IMR-90 (cell line): ENCODE results near the gene PIP4K2A. TPM values are rescaled to one million over a fixed set of nuclear protein-coding genes. Genes with fewer than 3 reads are reported as not detected.

ENCODE experiments used
- ATAC-seq: fragments of 200-7000 bp; cut with Tn5 transposase; 2 replicates; pipeline ENCODE4 v1.9.1; 2020; ENCODE audit warnings: low read depth, mild to moderate bottlenecking, moderate library complexity
- BruUV-seq: library from RNA; stranded (reverse); fragments of 400-500 nt; replicated peaks from 2 replicates; lab custom pipeline; 2021; lab: Mats Ljungman, UMichigan
- CTCF ChIA-PET: fragments of 300-600 bp; formaldehyde crosslinking; extraction: SDS; loops from one replicate; lab custom pipeline; 2021; ENCODE audit warnings: antibody characterized with exemption; lab: Yijun Ruan, JAX
- POLR2A ChIA-PET: fragments of 300-600 bp; sonication (Branson Sonifier 250); formaldehyde crosslinking; loops from one replicate; lab custom pipeline; 2022; ENCODE audit warnings: antibody characterized with exemption; ENCODE audit not compliant: unreplicated experiment; lab: Charles Lee
- DNase-seq: peaks from one replicate; pipeline ENCODE4 v3.0.0; 2013
- H2AFZ ChIP-seq: replicated peaks from 2 replicates; pipeline ENCODE3; 2013; ENCODE audit warnings: low read length, mild to moderate bottlenecking; ENCODE audit not compliant: poor library complexity
- H2AK5ac ChIP-seq: 2 replicates; pipeline ENCODE4 v1.6.1; 2013; ENCODE audit warnings: low read depth, low read length, inconsistent platforms
- H2AK9ac ChIP-seq: replicated peaks from 2 replicates; pipeline ENCODE3; 2013; ENCODE audit warnings: mild to moderate bottlenecking, low read depth, low read length, moderate library complexity; ENCODE audit not compliant: poor library complexity
- H2BK120ac ChIP-seq: 2 replicates; pipeline ENCODE4 v1.6.1; 2013; ENCODE audit warnings: low read depth, low read length, inconsistent platforms
- H2BK15ac ChIP-seq: 3 replicates; pipeline ENCODE4 v1.6.1; 2013; ENCODE audit warnings: low read depth, low read length, inconsistent platforms
- H2BK20ac ChIP-seq: 2 replicates; pipeline ENCODE4 v1.6.1; 2013; ENCODE audit warnings: low read depth, mild to moderate bottlenecking, inconsistent platforms, low read length, moderate library complexity
- H2BK5ac ChIP-seq: 2 replicates; pipeline ENCODE4 v1.6.1; 2013; ENCODE audit warnings: mild to moderate bottlenecking, low read depth, low read length, inconsistent platforms; ENCODE audit not compliant: poor library complexity, severe bottlenecking
- H3K14ac ChIP-seq: replicated peaks from 2 replicates; pipeline ENCODE4 v1.6.1; 2013; ENCODE audit warnings: low read depth, low read length, inconsistent platforms
- H3K18ac ChIP-seq: 2 replicates; pipeline ENCODE4 v1.6.1; 2013; ENCODE audit warnings: low read depth, low read length, control low read depth
- H3K23ac ChIP-seq: 2 replicates; pipeline ENCODE4 v1.6.1; 2013; ENCODE audit warnings: low read depth, low read length, inconsistent platforms
- H3K27ac ChIP-seq: 2 replicates; pipeline ENCODE4 v1.5.1; 2013; ENCODE audit warnings: mild to moderate bottlenecking, control low read depth, low read length; ENCODE audit not compliant: insufficient read depth
- H3K27me3 ChIP-seq: 2 replicates; pipeline ENCODE4 v1.6.1; 2013; ENCODE audit warnings: low read length; ENCODE audit not compliant: control insufficient read depth, insufficient read depth
- H3K36me3 ChIP-seq: 2 replicates; pipeline ENCODE4 v1.6.1; 2013; ENCODE audit warnings: low read length, mixed read lengths; ENCODE audit not compliant: control insufficient read depth, insufficient read depth
- H3K4ac ChIP-seq: 2 replicates; pipeline ENCODE4 v1.6.1; 2013; ENCODE audit warnings: low read depth, low read length, inconsistent platforms
- H3K4me1 ChIP-seq: 2 replicates; pipeline ENCODE4 v1.6.1; 2013; ENCODE audit warnings: low read length, mixed read lengths; ENCODE audit not compliant: control insufficient read depth, insufficient read depth
- H3K4me2 ChIP-seq: 2 replicates; pipeline ENCODE4 v1.6.1; 2013; ENCODE audit warnings: low read depth, mild to moderate bottlenecking, control low read depth, low read length, moderate library complexity
- H3K4me3 ChIP-seq: 2 replicates; pipeline ENCODE4 v1.5.1; 2013; ENCODE audit warnings: low read depth, mild to moderate bottlenecking, control low read depth, low read length, moderate library complexity; ENCODE audit not compliant: insufficient read depth
- H3K56ac ChIP-seq: 2 replicates; pipeline ENCODE4 v1.6.1; 2013; ENCODE audit warnings: low read length, inconsistent platforms; ENCODE audit not compliant: insufficient read depth; ENCODE audit errors: extremely low read depth
- H3K79me1 ChIP-seq, 2 experiments: 2 replicates each; pipeline ENCODE4 v1.6.1; 2013; ENCODE audit warnings: low read length in 2 of 2, inconsistent platforms in 1 of 2, low read depth in 1 of 2
- H3K9ac ChIP-seq: 2 replicates; pipeline ENCODE4 v1.6.1; 2013; ENCODE audit warnings: low read depth, low read length, control low read depth
- H3K9me1 ChIP-seq: 2 replicates; pipeline ENCODE4 v1.6.1; 2013; ENCODE audit warnings: low read length, inconsistent platforms; ENCODE audit not compliant: insufficient read depth
- H3K9me3 ChIP-seq: 2 replicates; pipeline ENCODE4 v1.6.1; 2013; ENCODE audit warnings: low read length; ENCODE audit not compliant: control insufficient read depth, insufficient read depth
- H4K20me1 ChIP-seq: 2 replicates; pipeline ENCODE4 v1.6.1; 2013; ENCODE audit warnings: low read length, inconsistent platforms; ENCODE audit not compliant: insufficient read depth
- H4K5ac ChIP-seq: 2 replicates; pipeline ENCODE4 v1.6.1; 2013; ENCODE audit warnings: mild to moderate bottlenecking, low read depth, low read length, control low read depth
- H4K8ac ChIP-seq, 2 experiments: 2 replicates each; pipeline ENCODE4 v1.6.1; 2013; ENCODE audit warnings: low read depth in 2 of 2, low read length in 2 of 2, control low read depth in 1 of 2, inconsistent platforms in 1 of 2
- H4K91ac ChIP-seq: 2 replicates; pipeline ENCODE4 v1.6.1; 2013; ENCODE audit warnings: low read depth, low read length, inconsistent platforms; ENCODE audit not compliant: insufficient read depth
- BHLHE40 ChIP-seq: fragments of 150-350 bp; IDR thresholded peaks from 2 replicates; pipeline ENCODE4 v1.6.1; 2016; ENCODE audit warnings: mild to moderate bottlenecking, low read depth, low read length
- CEBPB ChIP-seq: IDR thresholded peaks from 2 replicates; pipeline ENCODE4 v1.6.1; 2012; ENCODE audit warnings: low read depth, low read length, improper control_type of control experiment
- CHD1 ChIP-seq: IDR thresholded peaks from 2 replicates; pipeline ENCODE4 v1.6.1; 2012; ENCODE audit warnings: low read depth, low read length, improper control_type of control experiment
- FOS ChIP-seq: fragments of 150-350 bp; IDR thresholded peaks from 2 replicates; pipeline ENCODE4 v1.6.1; 2016; ENCODE audit warnings: low read depth, low read length
- MAFK ChIP-seq: IDR thresholded peaks from 2 replicates; pipeline ENCODE4 v1.6.1; 2012; ENCODE audit warnings: low read depth, low read length, improper control_type of control experiment
- MAZ ChIP-seq: IDR thresholded peaks from 2 replicates; pipeline ENCODE4 v1.6.1; 2012; ENCODE audit warnings: low read depth, mild to moderate bottlenecking, low read length, improper control_type of control experiment, moderate library complexity, borderline replicate concordance
- MXI1 ChIP-seq: IDR thresholded peaks from 2 replicates; pipeline ENCODE4 v1.6.1; 2012; ENCODE audit warnings: low read depth, mild to moderate bottlenecking, low read length, moderate library complexity, borderline replicate concordance
- NFE2L2 ChIP-seq: fragments of 150-350 bp; IDR thresholded peaks from 2 replicates; pipeline ENCODE4 v1.6.1; 2016; ENCODE audit warnings: low read depth, mild to moderate bottlenecking, low read length
- POLR2A ChIP-seq: IDR thresholded peaks from 2 replicates; pipeline ENCODE4 v1.6.1; 2012; ENCODE audit warnings: mild to moderate bottlenecking, low read depth, low read length
- RAD21 ChIP-seq: IDR thresholded peaks from 2 replicates; pipeline ENCODE4 v1.6.1; 2012; ENCODE audit warnings: low read length, improper control_type of control experiment
- RCOR1 ChIP-seq: IDR thresholded peaks from 2 replicates; pipeline ENCODE4 v1.6.1; 2012; ENCODE audit warnings: mild to moderate bottlenecking, low read length, improper control_type of control experiment; ENCODE audit not compliant: insufficient replicate concordance
- RFX5 ChIP-seq: IDR thresholded peaks from 2 replicates; pipeline ENCODE4 v1.8.0; 2012; ENCODE audit warnings: low read depth, mild to moderate bottlenecking, low read length, moderate library complexity
- SMC3 ChIP-seq: fragments of 150-350 bp; IDR thresholded peaks from 2 replicates; pipeline ENCODE4 v1.6.1; 2016; ENCODE audit warnings: low read depth, mild to moderate bottlenecking, antibody characterized with exemption, low read length, moderate library complexity
- WGBS, 2 experiments: methylation state at CpG; one replicate each; pipeline versions ENCODE4 v1.1.5 to v1.1.7; 2013; ENCODE audit warnings: missing lambda C conversion rate in 2 of 2; ENCODE audit not compliant: insufficient read length in 1 of 2; ENCODE audit errors: extremely low coverage in 2 of 2; 5-methylcytosine and 5-hydroxymethylcytosine counted together
- dilution Hi-C: fragments of 300-500 bp; cut with HindIII; formaldehyde crosslinking; loops from one replicate; pipeline ENCODE4 v1.14.3; 2018; ENCODE audit warnings: low sequenced_read_pairs; ENCODE audit not compliant: unreplicated experiment
- in situ Hi-C: fragments of 300-500 bp; cut with MboI; formaldehyde crosslinking; loops from 3 replicates; pipeline ENCODE4 v1.14.3; 2019; ENCODE audit warnings: low sequenced_read_pairs, inconsistent platforms, mixed read lengths
- intact Hi-C: fragments of 100-400 bp; cut with micrococcal nuclease; formaldehyde crosslinking; loops from 2 replicates; pipeline ENCODE4 v1.10.0; 2022
- polyA plus RNA-seq, 3 experiments: library from polyadenylated mRNA; depleted of rRNA; stranded (reverse); fragments of >200 nt; gene quantifications; 2 replicates each; pipeline ENCODE4 v1.2.3, GENCODE V29; 2012; ENCODE audit warnings: low replicate concordance in 1 of 3
- total RNA-seq: library from RNA; depleted of rRNA; stranded (reverse); fragments of >200 nt; gene quantifications from 2 replicates; pipeline ENCODE4 v1.2.3, GENCODE V29; 2012
- TF ChIP-seq, protein P1 (sequence below): conservative IDR thresholded peaks from 2 replicates; pipeline ENCODE4 v1.5.1; 2012; ENCODE audit warnings: mild to moderate bottlenecking, low read depth, low read length, improper control_type of control experiment
- TF ChIP-seq, protein P2 (sequence below): fragments of 150-350 bp; IDR thresholded peaks from 2 replicates; pipeline ENCODE4 v1.6.1; 2016; ENCODE audit warnings: low read depth, mild to moderate bottlenecking, low read length, moderate library complexity, borderline replicate concordance
- TF ChIP-seq, protein P3 (sequence below): fragments of 150-350 bp; IDR thresholded peaks from 2 replicates; pipeline ENCODE4 v1.6.1; 2017; ENCODE audit warnings: mild to moderate bottlenecking, antibody characterized with exemption, low read length, low read depth

Gene PIP4K2A
- total and polyA plus RNA-seq, 2 of the 4 experiments (the other 2 are of a cell fraction), result 9.8 to 18.1 TPM

DNA sequence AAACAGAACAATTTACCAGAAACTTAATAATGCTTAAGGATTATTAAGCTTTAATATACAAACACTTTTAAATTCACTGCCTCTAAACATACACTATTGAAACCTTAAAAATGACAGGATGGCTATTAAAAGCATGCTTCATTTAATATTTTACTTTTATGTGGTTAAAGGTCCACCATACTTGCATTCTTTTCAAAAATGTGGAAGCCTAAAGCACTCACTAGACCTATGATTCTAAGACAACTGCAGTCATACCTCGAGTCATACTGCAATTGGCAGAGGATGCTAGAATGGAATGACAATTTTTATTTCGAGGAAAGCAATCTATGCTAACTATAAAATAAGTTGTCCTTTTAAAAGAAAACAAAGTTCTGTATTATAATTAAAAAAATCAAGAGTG is 85.3 kb downstream of the PIP4K2A start:
- Histone ChIP-seq H3K4ac (no peak overlapping the region), H4K5ac (no peak overlapping the region), H3K4me2 (no peak overlapping the region), H3K9me3 (no peaks in the 10 kb centered on the region), H2BK20ac (no peak overlapping the region), H2BK15ac (no peak overlapping the region), H4K8ac (no peak overlapping the region), H4K20me1 (peaks cover 4% of the 10 kb centered on the region), H2BK120ac (no peak overlapping the region), H3K9me1 (peaks cover 12% of the 10 kb centered on the region), H3K23ac (no peak overlapping the region), H3K4me1 (peaks cover 12% of the 10 kb centered on the region), H2AFZ (no peak overlapping the region), H3K14ac (no peak overlapping the region), H3K56ac (no peak overlapping the region), H3K79me1 (peaks cover 34 to 63% of the 10 kb centered on the region in 2 experiments), H3K4me3 (no peak overlapping the region), H4K91ac (no peak overlapping the region), H2AK5ac (no peak overlapping the region), H2BK5ac (no peak overlapping the region), H3K9ac (no peak overlapping the region), H3K27ac (no peak overlapping the region), H2AK9ac (no peak overlapping the region), H3K27me3 (no peaks in the 10 kb centered on the region), H3K36me3 (no peaks in the 10 kb centered on the region), H3K18ac (no peak overlapping the region)
- TF ChIP-seq NFE2L2, result no peak
- no peak for TF ChIP-seq RAD21
- no peak for TF ChIP-seq CEBPB
- TF ChIP-seq RCOR1, result no peak
- no peak for TF ChIP-seq FOS
- TF ChIP-seq, protein P1, sequence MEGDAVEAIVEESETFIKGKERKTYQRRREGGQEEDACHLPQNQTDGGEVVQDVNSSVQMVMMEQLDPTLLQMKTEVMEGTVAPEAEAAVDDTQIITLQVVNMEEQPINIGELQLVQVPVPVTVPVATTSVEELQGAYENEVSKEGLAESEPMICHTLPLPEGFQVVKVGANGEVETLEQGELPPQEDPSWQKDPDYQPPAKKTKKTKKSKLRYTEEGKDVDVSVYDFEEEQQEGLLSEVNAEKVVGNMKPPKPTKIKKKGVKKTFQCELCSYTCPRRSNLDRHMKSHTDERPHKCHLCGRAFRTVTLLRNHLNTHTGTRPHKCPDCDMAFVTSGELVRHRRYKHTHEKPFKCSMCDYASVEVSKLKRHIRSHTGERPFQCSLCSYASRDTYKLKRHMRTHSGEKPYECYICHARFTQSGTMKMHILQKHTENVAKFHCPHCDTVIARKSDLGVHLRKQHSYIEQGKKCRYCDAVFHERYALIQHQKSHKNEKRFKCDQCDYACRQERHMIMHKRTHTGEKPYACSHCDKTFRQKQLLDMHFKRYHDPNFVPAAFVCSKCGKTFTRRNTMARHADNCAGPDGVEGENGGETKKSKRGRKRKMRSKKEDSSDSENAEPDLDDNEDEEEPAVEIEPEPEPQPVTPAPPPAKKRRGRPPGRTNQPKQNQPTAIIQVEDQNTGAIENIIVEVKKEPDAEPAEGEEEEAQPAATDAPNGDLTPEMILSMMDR, result no peak
- TF ChIP-seq CHD1, result no peak
- no peak for TF ChIP-seq POLR2A
- TF ChIP-seq, protein P2, sequence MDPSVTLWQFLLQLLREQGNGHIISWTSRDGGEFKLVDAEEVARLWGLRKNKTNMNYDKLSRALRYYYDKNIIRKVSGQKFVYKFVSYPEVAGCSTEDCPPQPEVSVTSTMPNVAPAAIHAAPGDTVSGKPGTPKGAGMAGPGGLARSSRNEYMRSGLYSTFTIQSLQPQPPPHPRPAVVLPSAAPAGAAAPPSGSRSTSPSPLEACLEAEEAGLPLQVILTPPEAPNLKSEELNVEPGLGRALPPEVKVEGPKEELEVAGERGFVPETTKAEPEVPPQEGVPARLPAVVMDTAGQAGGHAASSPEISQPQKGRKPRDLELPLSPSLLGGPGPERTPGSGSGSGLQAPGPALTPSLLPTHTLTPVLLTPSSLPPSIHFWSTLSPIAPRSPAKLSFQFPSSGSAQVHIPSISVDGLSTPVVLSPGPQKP, result no peak
- TF ChIP-seq MAFK, result no peak
- TF ChIP-seq MAZ, result no peak
- TF ChIP-seq MXI1, result no peak
- no peak for TF ChIP-seq BHLHE40
- no peak for TF ChIP-seq SMC3
- no peak for TF ChIP-seq RFX5
- TF ChIP-seq, protein P3, sequence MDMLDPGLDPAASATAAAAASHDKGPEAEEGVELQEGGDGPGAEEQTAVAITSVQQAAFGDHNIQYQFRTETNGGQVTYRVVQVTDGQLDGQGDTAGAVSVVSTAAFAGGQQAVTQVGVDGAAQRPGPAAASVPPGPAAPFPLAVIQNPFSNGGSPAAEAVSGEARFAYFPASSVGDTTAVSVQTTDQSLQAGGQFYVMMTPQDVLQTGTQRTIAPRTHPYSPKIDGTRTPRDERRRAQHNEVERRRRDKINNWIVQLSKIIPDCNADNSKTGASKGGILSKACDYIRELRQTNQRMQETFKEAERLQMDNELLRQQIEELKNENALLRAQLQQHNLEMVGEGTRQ, result no peak
- intact Hi-C loops, result no loop called here
- CTCF ChIA-PET, result no interaction called here
- POLR2A ChIA-PET, result no interaction called here
- no TSS peak for BruUV-seq
- ATAC-seq (no peak), DNase-seq (peak; percentile 51)
- in situ Hi-C loops, result no loop called here
- dilution Hi-C loops, result no loop called here
- WGBS, 2 experiments, result no CpG with 5 or more reads among the region's 2 CpGs
